Progenitor cell of endocrine pancreas (in vitro differentiated cells): Measurements from ENCODE around the gene ALPL. TPM values are rescaled to one million over a fixed set of nuclear protein-coding genes. Genes with fewer than 3 reads are reported as not detected.
A peak's percentile ranks its signal among the peaks of the same experiment; 100 is the strongest.

Source experiments
- DNase-seq: peaks from one replicate; pipeline ENCODE4 v3.0.0; 2021; ENCODE audit warnings: low spot score; ENCODE audit not compliant: unreplicated experiment
- H3K27ac Mint-ChIP-seq: 2 replicates; pipeline ENCODE4 v1.8.0; 2021; ENCODE audit warnings: mild to moderate bottlenecking, moderate library complexity, mixed read lengths
- H3K27me3 Mint-ChIP-seq: 2 replicates; pipeline ENCODE4 v1.8.0; 2021; ENCODE audit warnings: mixed read lengths
- H3K36me3 Mint-ChIP-seq: 2 replicates; pipeline ENCODE4 v1.8.0; 2022; ENCODE audit warnings: mixed read lengths; ENCODE audit not compliant: insufficient read depth
- H3K4me1 Mint-ChIP-seq: 2 replicates; pipeline ENCODE4 v1.8.0; 2021; ENCODE audit warnings: low read depth, mixed read lengths
- H3K4me3 Mint-ChIP-seq: 2 replicates; pipeline ENCODE4 v1.8.0; 2021; ENCODE audit warnings: low read depth, mild to moderate bottlenecking, moderate library complexity, mixed read lengths
- H3K9me3 Mint-ChIP-seq: 2 replicates; pipeline ENCODE4 v1.8.0; 2021; ENCODE audit warnings: low read depth, mixed read lengths
- total RNA-seq: library from RNA; stranded (reverse); gene quantifications from 2 replicates; pipeline ENCODE4 v1.2.1, GENCODE V29; 2021
- TF ChIP-seq, protein P1 (sequence below): fragments of 200-600 bp; sonication (generic); IDR thresholded peaks from one replicate; pipeline ENCODE4 v1.5.0; 2021; ENCODE audit warnings: antibody characterized with exemption, mild to moderate bottlenecking; ENCODE audit not compliant: unreplicated experiment

The ALPL gene
- total RNA-seq, 1 donor from 2014 or later: 18.8 TPM

DNA sequence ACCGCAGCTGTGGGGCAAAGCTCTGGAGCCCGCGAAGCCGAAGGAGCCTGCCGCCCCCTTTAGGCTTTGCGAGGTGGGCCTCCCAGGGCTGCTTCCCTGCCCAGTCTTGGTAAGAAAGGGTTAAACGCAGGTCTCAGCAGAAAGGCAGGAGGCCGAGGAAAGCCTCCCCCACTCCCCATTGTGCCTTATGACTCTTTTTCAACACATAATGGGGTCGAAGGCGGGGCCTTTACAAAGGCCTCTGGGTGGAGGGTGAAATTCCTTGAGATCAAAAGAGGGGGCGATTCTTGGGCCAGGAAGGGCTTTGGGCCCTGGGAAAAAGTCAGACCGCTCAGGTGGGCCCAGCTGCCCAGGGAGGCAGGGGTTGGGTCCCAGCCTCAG, 880 bp downstream of the ALPL start:
- Mint-ChIP-seq H3K27ac (no peak overlapping the region), H3K27me3 (peaks cover 45% of the 10 kb centered on the region), H3K9me3 (no peaks in the 10 kb centered on the region), H3K4me3 (peak overlapping the region; percentile 60), H3K36me3 (no peaks in the 10 kb centered on the region), H3K4me1 (peaks cover 7% of the 10 kb centered on the region)
- DNase-seq: no peak
- TF ChIP-seq, protein P1, sequence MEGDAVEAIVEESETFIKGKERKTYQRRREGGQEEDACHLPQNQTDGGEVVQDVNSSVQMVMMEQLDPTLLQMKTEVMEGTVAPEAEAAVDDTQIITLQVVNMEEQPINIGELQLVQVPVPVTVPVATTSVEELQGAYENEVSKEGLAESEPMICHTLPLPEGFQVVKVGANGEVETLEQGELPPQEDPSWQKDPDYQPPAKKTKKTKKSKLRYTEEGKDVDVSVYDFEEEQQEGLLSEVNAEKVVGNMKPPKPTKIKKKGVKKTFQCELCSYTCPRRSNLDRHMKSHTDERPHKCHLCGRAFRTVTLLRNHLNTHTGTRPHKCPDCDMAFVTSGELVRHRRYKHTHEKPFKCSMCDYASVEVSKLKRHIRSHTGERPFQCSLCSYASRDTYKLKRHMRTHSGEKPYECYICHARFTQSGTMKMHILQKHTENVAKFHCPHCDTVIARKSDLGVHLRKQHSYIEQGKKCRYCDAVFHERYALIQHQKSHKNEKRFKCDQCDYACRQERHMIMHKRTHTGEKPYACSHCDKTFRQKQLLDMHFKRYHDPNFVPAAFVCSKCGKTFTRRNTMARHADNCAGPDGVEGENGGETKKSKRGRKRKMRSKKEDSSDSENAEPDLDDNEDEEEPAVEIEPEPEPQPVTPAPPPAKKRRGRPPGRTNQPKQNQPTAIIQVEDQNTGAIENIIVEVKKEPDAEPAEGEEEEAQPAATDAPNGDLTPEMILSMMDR: no peak

DNA sequence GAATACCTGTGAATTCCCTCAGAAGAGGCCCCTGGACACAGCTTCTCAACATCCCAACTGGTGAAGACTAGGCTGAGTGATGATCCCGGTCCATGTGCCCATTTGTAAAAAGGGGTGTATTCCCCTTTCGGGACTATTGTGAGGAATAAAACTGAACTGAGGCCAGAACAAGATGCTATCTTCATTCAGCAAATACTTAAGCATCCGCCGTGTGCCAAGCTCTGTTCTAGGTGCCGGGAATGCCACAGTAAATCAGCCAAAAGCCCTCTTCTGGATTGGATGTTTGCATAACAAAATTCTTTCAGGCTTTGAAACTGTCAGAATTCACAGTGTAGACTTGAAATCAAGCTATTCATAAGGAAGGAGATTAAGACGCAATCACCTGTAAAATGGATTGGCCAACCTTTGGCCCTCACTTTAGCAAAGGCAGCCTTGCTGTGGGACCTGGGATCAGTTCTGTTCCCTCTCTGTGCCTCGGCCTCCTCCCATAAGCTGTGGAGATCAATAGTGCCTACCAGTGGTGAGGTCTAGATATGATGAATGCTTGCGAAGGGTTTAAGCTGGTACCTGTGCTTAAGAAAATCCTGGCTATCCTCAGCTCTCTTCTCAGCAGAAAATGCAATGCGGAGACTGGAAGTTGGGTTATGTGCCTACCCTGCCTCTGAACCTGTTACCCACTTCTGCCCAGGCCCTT, 1.8 kb downstream of the ALPL start:
- no peak overlapping the region for H3K27ac Mint-ChIP-seq
- DNase-seq: no peak
- TF ChIP-seq, protein P1: peak; percentile 9
- H3K4me1 Mint-ChIP-seq: peaks cover 7% of the 10 kb centered on the region
- H3K36me3 Mint-ChIP-seq: no peaks in the 10 kb centered on the region
- peaks cover 43% of the 10 kb centered on the region for H3K27me3 Mint-ChIP-seq
- H3K9me3 Mint-ChIP-seq: no peaks in the 10 kb centered on the region
- peak overlapping the region; percentile 60 for H3K4me3 Mint-ChIP-seq

DNA sequence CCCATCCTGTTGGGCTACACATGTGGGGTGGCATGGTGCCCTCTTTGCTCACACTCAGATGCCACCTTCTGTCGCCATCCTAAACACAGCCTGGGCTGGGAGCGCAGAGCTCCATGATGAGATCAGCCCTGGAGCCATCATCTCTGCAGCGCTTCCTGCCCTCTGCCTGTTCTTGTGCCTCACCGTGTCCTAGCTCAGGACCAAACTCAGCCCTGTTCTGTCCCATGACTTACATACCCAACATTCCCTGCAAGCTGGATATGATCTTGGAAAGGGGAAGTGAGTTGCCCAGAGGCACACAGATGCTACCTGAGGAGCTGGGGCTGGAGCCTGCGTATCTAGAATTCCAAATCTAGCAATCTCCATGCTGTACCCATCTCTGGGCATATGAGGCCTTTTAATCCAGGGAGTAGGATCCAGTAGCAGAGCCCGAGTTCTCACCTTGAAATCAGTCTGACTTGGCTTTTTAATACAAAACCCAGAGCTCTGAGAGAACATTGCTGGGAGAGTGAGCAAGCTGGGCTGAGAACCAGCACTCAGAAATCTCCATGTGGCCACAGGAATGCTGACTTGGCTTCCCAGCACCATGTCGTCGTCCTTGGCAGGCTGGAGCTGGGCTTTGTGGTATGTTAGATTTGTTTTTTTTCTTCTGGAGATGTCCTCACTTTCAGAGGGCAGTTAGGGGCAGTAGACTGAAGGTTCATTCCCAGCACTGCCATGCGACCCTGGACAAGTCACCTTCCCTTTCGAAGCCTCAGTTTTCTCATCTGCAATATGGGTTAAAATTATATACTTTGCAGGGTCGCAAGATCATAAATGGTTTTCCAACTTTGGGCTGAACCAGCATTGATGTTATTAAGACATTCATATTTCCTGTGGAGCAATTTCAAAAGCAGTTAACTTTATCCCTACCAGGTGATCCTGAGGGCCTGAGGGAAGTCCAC, 2.6 kb downstream of the ALPL start:
- Mint-ChIP-seq H3K27me3 (peaks cover 35% of the 10 kb centered on the region), H3K4me3 (no peak overlapping the region), H3K36me3 (no peaks in the 10 kb centered on the region), H3K9me3 (no peaks in the 10 kb centered on the region), H3K4me1 (peaks cover 7% of the 10 kb centered on the region), H3K27ac (no peak overlapping the region)
- TF ChIP-seq, protein P1: no peak
- DNase-seq: no peak

DNA sequence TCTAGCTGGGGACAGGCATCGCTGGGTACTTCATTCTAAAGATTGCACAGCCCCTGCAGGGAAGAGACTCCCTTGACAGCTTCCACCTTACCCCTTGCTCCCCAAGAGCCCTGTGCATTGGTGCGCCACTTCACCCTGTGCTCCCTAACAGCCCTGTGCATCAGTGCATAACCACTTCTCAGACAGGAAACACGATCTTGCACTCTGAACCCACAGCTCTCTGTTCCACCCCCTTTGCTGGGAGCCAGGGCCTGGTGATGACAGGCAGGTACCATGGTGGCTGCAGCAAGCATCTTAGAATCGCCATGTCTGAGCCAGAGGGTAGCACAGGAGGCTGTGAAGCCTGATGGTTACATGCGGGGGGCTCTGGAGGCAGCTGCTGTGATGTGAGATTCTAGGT, 5.0 kb downstream of the ALPL start:
- Mint-ChIP-seq H3K27me3 (peaks cover 18% of the 10 kb centered on the region), H3K36me3 (no peaks in the 10 kb centered on the region), H3K27ac (no peak overlapping the region), H3K4me3 (no peak overlapping the region), H3K4me1 (peaks cover 5% of the 10 kb centered on the region), H3K9me3 (no peaks in the 10 kb centered on the region)
- DNase-seq: no peak
- TF ChIP-seq, protein P1: no peak

DNA sequence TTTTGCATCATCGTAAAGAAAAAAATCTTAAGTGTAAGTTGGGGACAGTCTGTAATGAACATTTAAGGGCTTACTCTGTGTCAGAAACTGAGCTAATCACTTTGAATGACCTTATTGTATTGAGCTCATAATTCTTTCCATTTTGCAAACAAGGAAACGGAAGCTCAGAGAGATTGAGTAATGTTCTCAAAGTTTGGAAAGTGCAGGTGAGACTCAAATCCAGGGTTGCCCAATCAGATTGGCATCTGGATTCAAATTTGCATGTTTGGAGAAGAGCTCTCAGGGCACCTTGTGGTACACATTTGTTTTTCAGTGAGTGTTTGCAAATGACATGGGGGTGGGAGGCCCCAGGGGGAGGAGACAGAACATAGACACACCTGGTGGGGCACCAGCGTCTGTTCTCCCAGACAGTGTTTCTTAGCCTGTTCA, 8.0 kb downstream of the ALPL start:
- Mint-ChIP-seq H3K4me3 (no peak overlapping the region), H3K4me1 (no peaks in the 10 kb centered on the region), H3K36me3 (no peaks in the 10 kb centered on the region), H3K27ac (no peak overlapping the region), H3K27me3 (no peaks in the 10 kb centered on the region), H3K9me3 (no peaks in the 10 kb centered on the region)
- TF ChIP-seq, protein P1: no peak
- DNase-seq: no peak
